Activated CD4-positive, CD25-positive, alpha-beta regulatory T cell treated with anti-CD3 and anti-CD28 coated beads, Interleukin-2, amount 50 U/mL, for 72 hours (primary cell): ENCODE measurements around the gene TXNRD2.

ENCODE experiments used
- DNase-seq: peaks from one replicate; pipeline ENCODE4 v3.0.0; 2021

The TXNRD2 gene

GRCh38 chr22:19941365-19942082, at the start of gene TXNRD2, which contains the start of gene COMT:
TSS of gene TXNRD2 (minus strand) at chr22:19941818. CDS start at chr22:19941803, 15 bp downstream.
TSS of gene COMT (plus strand) at chr22:19941772. CDS start at chr22:19962527, 20,755 bp downstream.
- DNase-seq, result peak; percentile 77

DNA sequence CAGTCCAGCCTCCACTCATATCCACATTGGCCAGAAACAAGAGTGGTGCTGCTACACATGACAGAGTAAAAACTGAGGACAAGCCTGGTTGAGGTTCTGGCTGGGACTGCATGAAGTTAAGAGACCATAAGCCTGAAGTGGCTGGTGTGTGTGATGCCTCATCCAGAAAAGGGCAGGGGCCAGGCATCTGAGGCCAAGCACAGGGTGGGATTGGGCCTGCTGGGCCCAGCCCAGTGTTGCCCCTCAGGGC, 49.7 kb upstream of the TXNRD2 start:
- no peak for DNase-seq

DNA sequence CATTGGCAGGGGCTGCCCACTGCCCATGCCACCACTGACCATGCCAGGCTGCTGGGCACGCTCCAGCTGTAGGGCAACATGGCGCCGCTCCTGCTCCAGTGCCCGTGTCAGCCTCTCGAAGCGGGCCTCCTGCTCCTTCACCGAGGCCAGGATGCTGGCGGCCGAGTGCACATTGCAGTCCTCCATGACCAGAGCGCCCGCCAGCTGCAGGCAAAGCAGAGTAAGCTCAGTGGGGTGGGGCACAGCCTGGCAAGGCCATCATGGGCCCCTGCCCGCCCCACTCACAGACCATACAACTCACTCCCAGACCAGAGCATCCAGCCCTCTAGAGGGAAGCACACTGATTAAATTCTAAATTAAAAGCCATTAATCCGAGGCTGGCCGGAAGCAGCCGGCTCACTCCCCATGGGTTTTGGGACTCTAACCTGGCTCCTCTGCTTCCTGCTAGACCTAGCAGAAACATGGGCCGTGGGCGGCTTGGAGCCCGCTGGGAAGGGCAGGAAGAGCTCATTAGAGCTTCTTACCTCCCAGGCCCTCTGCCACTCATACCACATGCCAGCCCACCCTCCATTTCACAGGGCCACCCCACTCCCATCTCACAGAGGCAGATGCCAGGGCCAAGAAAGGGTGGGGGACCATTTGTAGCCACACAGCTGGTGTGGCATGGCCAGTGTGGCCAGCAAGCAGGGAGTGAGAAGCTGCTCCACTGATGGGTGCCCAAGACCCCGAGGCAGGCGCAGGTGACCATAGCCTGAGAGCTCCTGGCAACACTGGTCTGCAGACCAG, 49.2 kb upstream of the TXNRD2 start:
- DNase-seq, result no peak

GRCh38 chr22:19990188-19990587, 48.6 kb upstream of the TXNRD2 start:
- DNase-seq, result no peak

DNA sequence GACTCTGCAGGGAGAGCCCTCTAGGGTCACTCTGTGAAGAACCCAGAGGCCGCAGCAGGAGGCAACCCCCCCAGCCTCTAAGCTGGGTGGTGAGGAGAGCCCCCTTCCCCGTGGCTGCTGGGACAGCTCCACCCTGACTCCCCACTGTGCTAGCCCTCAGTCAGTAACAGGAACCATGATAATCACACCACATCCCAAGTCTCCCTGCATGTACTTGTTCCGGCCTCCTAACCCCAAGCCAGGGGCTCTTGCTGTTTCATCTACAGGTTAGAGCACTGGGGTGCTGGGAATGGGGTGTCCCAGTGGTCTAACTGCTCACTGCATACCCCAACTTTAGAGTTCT, 48.1 kb upstream of the TXNRD2 start:
- no peak for DNase-seq

DNA sequence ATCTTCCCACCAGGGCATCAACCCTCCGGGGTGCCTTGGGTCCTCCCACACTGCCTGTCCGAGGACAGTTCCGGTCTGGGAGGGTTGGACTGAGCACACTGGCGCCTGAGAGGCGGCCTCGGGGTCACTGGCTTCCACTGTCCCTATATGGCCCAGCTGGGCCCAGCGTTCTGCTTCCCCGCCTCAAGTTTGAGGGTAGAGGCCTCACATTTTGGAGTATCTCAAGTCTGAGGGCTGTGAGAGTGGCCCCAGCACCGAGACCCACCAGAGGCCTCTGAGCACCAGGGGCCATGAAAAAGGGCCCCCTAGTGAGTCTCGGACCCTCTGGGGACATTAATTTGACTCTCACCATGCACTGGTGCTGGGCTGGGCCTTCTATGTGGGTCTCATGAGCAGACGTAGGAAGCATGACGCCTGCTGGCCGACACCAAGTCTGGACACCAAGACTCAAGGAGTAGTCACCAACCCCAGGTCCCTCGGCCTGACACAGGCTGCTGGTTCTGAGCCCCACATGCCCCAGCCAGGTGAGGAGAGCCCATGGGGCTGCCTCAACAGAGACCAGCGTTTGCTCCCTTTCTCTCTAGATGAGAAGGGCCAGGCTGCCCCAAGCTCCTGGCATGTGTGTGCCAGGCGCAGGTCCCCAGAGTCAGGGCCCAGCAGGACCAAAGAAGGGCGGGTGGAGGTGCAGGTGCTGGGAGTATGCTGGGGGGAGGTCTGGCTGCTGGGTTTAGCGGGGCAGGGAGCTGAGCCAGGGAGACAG, 47.5 kb upstream of the TXNRD2 start:
- DNase-seq, result no peak

- no peak for DNase-seq
Observed at GRCh38 chr22:19988331-19988808, 46.8 kb upstream of the TXNRD2 start.

DNA sequence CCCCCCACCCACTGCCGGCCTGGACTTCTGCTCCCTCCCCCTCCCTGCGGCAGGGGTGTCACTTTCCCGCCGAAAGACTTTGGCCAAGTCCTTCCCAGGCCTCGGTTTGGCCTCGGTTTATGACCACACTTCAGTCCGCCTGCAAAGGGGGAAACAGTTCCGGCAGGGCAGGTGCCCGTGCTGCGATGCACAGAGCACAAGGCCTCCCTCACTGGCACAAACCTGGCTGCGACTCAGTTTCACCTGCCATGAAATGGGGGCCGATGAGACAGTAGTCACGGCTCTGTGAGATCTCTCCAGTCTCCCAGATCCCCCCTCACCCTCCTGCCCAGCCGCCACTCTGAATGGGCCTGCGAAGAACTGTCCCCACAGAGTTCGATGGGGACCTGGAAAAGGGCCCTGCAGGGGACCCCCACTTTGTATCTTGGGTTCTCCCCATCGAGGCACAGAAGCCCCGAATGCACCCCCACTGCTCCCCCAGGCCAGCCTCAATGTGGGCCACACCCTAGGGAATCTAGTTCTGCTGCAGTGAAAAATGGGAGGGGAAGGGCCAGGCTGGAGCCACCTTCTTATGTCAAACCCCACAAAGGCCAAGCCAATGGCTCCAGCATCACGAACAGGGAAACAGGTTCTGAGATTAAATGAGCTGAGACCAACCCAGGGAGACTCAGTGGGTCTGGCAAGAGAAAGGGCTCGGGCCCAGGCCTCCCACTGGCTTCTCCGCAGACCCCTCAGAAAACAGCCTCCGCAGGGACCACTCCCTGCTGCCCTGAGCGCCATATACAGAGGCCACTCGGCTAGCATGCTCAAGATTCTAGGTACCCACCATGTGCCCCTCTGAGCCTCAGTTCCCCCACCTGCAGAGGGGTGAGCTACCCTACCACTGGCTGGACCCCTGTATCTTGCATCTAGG, 46.0 kb upstream of the TXNRD2 start:
- no peak for DNase-seq

DNA sequence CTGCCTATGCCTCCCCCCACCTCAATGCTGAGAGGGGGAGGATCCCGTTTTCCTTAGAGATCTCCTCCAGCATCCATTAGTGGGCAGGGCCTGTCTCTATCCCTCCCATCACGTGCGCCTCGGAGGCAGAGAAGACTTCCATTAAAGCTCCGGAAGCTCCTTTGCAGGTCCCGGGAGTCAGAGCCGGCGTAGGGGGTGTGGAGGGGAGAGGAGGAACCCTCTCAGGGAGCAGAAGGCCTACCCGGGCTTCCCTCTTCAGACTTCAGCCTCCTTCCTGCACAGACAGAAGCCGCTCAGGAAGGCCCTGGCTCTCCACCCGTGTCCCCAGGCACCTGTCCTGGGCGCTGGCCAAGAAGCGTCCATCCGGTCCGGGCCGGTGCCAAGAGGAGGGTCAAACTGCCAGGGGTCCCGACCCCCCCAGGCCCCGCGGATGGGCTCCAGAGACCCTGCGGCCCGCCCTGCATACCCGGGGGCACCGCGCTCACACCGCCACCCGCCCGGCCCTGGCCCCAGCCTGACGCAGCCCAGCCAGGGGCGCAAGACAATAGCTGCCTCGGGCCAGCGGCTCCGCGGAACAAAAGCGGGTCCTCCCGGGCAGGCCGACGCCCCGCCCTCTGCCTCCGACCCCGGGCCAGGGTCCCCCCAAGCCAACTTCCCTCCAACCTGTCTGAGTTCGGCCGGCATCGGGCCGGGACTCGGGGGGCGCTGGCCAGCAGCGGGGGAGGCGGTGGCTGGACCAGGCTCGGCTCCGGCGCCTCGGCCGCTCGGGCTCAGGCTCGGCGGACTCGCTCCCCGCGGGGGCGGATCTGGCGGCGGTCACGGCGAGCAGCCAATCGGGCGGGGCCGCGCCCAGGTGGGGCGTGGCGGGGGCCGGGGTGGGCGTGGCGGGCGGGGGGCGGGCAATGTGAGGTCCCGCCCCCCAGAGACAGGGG, 45.1 kb upstream of the TXNRD2 start:
- DNase-seq, result peak; percentile 76

DNA sequence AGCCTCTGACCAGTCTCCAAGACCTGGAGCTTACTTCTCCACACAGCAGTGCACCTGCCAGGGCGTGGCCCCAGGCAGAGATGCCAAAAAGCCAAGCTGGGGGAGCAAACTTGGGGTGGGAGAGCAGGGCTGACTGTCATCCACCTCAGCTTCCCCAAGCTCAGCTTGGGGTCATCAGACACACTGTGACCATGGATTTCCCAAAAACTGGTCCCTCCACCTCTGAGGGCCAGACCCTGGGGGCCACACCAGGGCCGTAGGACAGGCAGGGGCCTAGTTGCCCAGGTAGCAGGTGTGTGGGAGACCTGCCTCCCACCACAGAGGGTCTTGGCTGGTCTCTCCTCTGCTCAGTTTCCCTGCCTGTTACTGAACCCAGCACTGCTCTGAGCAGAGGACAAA, 44.4 kb upstream of the TXNRD2 start:
- DNase-seq, result no peak

GRCh38 chr22:19984851-19985811, 43.5 kb upstream of the TXNRD2 start:
- no peak for DNase-seq

GRCh38 chr22:19984201-19984753, 42.7 kb upstream of the TXNRD2 start:
- DNase-seq, result no peak

DNA sequence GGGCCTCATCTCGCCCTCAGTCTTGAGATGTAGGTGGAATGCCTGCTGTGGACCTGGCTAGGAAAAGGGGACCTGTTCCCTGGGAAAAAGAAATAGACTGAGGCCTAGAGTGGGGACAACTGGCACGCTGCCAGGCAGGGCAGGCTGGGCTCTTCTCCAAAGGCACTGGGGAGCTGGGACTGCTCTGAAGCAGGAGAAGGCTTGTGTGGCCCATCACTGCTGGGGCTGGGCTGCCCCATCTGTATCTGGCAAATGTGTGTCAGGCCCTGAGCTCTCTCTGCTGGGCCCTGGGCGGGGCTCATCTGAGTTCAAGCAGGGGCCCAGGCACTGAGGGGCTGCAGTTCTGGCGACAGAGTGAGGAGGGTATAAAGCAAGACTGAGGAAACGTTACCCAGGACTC, 42.1 kb upstream of the TXNRD2 start:
- no peak for DNase-seq

- DNase-seq, result no peak
Observed at GRCh38 chr22:19982991-19983578, 41.5 kb upstream of the TXNRD2 start.

GRCh38 chr22:19981961-19982920, 40.6 kb upstream of the TXNRD2 start:
- DNase-seq, result no peak

- DNase-seq, result no peak
Observed at GRCh38 chr22:19981171-19981960, 39.7 kb upstream of the TXNRD2 start.

DNA sequence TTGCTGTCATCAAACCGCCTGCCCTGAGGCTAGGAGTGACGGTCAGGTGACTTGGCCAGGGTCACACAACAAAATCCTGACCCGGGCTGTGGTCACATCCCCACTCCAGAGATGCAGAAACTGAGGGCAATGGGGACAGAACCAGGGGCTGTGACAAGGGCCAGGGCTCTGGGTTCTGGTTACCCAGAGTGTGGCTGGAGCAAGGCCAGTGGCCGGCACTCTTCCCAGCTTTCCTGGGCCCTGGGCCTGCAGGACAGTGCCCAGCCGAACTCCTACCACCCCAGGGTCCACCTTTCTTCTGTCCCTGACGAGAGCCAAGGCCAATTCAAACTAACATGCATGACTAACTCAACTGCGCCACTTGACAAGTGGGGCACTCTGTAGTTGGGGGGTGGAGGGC, 39.1 kb upstream of the TXNRD2 start:
- no peak for DNase-seq
